D721Med (cell line): Measurements from ENCODE around the gene FOXC1.

ENCODE experiments used
- DNase-seq: peaks from one replicate; pipeline ENCODE4 v3.0.0; 2011; ENCODE audit warnings: low spot score; ENCODE audit not compliant: insufficient read length
- FAIRE-seq: peaks from 2 replicates; lab custom pipeline; 2011; peaks lifted over from hg19 to GRCh38; lab: Jason Lieb, UNC
- CTCF ChIP-seq: IDR thresholded peaks from 2 replicates; pipeline ENCODE4 v1.5.1; 2012; ENCODE audit warnings: mild to moderate bottlenecking, control low read depth; ENCODE audit not compliant: insufficient read depth; ENCODE audit errors: missing control alignments

Gene FOXC1

GRCh38 chr6:1590580-1590979, 19.1 kb upstream of the FOXC1 start:
- FAIRE-seq (no peak), DNase-seq (no peak)
- TF ChIP-seq CTCF, result no peak

DNA sequence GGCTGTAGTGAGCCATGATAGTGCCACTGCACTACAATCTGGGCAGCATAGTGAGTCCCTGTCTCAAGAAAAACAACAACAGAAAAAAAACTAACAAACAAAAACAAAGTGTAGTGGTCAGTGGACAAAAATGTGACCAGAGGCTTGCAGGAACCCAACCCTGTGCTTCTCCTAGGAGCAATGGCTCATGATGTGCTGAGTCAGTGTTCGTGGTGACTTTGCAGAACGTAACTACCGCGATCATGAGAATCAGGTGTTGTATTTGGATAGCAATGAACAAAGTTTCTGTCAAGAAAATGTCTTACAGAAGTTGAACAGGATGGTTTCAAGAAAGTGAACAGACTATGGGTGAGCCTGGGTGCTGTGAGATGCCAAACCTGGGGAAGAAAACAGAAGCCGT, 18.5 kb upstream of the FOXC1 start:
- DNase-seq, result no peak
- no peak for FAIRE-seq
- no peak for TF ChIP-seq CTCF

GRCh38 chr6:1591926-1592325, 17.8 kb upstream of the FOXC1 start:
- no peak for FAIRE-seq
- TF ChIP-seq CTCF, result no peak
- DNase-seq, result no peak

DNA sequence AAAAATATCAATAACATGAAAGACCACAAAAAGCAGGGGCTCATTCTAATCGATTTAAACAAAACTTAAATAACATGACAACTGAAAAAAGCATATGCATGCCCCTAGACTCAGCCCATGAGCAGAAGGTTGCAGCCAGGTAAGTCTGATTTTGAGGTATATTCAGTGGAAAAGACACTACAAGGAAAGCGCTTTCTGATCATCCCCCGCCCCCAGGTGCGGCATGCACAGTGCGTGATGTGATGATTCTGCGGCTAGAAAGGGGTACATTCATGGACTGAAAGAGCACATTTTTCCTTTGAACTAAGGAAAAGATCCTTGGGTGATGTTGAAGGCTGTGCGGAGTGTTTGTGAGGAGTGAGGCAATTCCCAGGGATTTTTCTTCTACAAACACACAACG, 16.9 kb upstream of the FOXC1 start:
- DNase-seq (no peak), FAIRE-seq (no peak)
- TF ChIP-seq CTCF, result no peak

- FAIRE-seq (no peak), DNase-seq (no peak)
- TF ChIP-seq CTCF, result no peak
Measured at GRCh38 chr6:1593286-1593957, 16.3 kb upstream of the FOXC1 start.

DNA sequence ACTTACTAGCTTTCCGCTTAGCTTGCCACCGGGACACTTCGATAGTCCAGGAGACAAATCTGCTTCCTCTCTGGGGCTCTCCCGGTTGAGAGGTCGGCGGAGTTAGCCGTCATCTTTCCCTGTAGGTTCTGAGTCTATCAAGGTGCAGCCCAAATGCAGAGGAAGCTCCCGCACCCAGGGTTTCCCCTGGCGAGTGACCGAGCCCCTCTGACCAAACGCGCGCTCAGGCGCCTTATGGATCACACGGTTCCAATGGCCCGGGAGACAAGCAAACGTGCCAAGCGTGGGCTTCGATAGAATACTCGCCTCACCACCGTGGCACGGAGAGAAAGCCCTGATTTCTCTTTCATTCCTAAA, 15.8 kb upstream of the FOXC1 start:
- FAIRE-seq, result no peak
- no peak for TF ChIP-seq CTCF
- DNase-seq, result no peak

DNA sequence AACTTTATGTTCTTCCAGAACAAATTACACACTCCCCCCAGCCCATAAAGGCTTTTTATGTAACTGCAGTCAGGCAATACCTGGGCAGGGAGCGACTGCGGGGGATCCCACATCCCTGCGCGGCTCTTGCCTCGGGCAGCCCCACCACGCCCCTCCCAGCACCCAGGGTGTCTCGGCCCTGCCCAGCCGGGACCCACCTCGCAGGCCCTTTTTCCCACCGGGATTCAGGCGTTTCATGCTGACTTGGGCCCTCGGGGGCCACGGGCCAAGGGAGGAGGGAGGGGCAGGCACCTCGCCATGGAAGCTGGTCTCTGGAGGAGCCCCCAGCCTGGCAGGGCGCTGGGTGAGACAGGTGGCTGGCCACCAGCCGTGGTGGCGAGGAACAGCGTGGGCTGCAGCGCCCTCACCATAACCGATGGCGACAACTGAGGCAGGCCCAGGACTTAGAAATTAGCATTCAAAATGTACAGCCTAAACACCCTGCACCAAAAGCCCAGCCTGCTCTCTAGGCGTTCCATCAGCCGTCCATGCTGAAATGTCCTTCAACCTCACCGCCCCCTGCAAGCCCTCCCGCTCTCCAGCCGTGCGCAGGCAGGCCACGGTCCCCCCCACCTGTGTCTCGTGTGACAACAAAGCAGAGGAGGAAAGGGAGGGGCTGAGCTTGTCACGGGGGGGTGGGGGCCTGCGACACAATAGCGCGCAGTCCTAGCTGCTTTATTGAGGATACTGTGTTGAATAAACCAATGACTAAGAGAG, 15.1 kb upstream of the FOXC1 start:
- DNase-seq (no peak), FAIRE-seq (no peak)
- no peak for TF ChIP-seq CTCF
